NT2/D1 (cell line): ENCODE data around the gene PPFIA1.

Experiments used
- SUZ12 ChIP-seq: IDR thresholded peaks from 2 replicates; pipeline ENCODE4 v1.6.1; 2011; ENCODE audit not compliant: insufficient read length, insufficient read depth; ENCODE audit errors: extremely low read depth
- YY1 ChIP-seq: IDR thresholded peaks from 2 replicates; pipeline ENCODE4 v1.6.1; 2011; ENCODE audit not compliant: insufficient read length, insufficient read depth
- ZNF274 ChIP-seq: IDR thresholded peaks from 2 replicates; pipeline ENCODE4 v1.6.1; 2011; ENCODE audit warnings: mild to moderate bottlenecking, low read depth, low read length

- TF ChIP-seq SUZ12 = no peak
- no peak for TF ChIP-seq ZNF274
- no peak for TF ChIP-seq YY1
Measured at GRCh38 chr11:70348191-70348590, 77.7 kb downstream of the PPFIA1 start.
